Motor neuron (in vitro differentiated cells): ENCODE measurements around the gene JAK3. TPM values are rescaled to one million over a fixed set of nuclear protein-coding genes. Genes with fewer than 3 reads are reported as not detected.
"Not testable (repeated sequence)": the region's sequence is repeated elsewhere in the genome, so short reads cannot be mapped to it uniquely, and the experiment has no call there.

Source experiments
- ATAC-seq, 8 experiments: fragments of 200-7000 bp; cut with Tn5 transposase; replicated peaks in 6 of 8; 2 replicates each; pipeline ENCODE4 v1.8.0; 2021; ENCODE audit warnings: mild to moderate bottlenecking in 8 of 8, moderate library complexity in 8 of 8
- H3K27ac ChIP-seq, 2 donors: fragments of 250-450 bp; sonication (Bioruptor Pico); 2 replicates each; pipeline ENCODE4 v1.9.0; 2021; ENCODE audit warnings: antibody characterized with exemption in 2 of 2, mild to moderate bottlenecking in 2 of 2, moderate library complexity in 1 of 2
- H3K4me1 ChIP-seq, 2 donors: fragments of 250-450 bp; sonication (Bioruptor Pico); replicated peaks in 1 of 2; 2 replicates each; pipeline ENCODE4 v1.6.1; 2021; ENCODE audit warnings: antibody characterized with exemption in 2 of 2, mild to moderate bottlenecking in 2 of 2, moderate library complexity in 1 of 2
- H3K4me3 ChIP-seq, 5 donors: fragments of 250-450 bp; sonication (Bioruptor Pico); 2 replicates each; pipeline ENCODE4 v1.9.0; 2021; ENCODE audit warnings: antibody characterized with exemption in 5 of 5, mild to moderate bottlenecking in 5 of 5, moderate library complexity in 4 of 5
- WGBS, 10 experiments: fragments of 450-650 bp; shearing (Covaris generic); methylation state at CpG; one replicate each; pipeline ENCODE4 v1.0.0; 2022; 5-methylcytosine and 5-hydroxymethylcytosine counted together
- in situ Hi-C, 9 experiments: fragments of 400-800 bp; cut with MboI; loops; one replicate each; pipeline ENCODE4 v1.15.0; 2021; ENCODE audit warnings: low sequenced_read_pairs in 9 of 9, low pct_unique_long_range_greater_than_20kb in 2 of 9; ENCODE audit not compliant: unreplicated experiment in 9 of 9
- total RNA-seq, 8 experiments: library from RNA; unstranded; fragments of 300-600 nt; gene quantifications; 2 replicates each; pipeline versions ENCODE4 v1.2.3 to v1.2.4, GENCODE V29; 2022

The JAK3 gene
- total RNA-seq, 8 experiments from 2014 or later = 1.2 to 9.8 (median 2.8) TPM

GRCh38 chr19:17787274-17787913, 60.4 kb downstream of the JAK3 start:
- 60 to 100% (median 85%) methylated on average over 1 to 4 of the region's 14 CpGs; no CpG with 5 or more reads in 5 of the 10 experiments for WGBS, 10 experiments
- in situ Hi-C loops = no loop called here
- H3K4me1 ChIP-seq = peaks cover 0 to 3% of the 10 kb centered on the region in 2 donors
- no peak overlapping the region for H3K27ac ChIP-seq
- no peak for ATAC-seq
- H3K4me3 ChIP-seq = no peak overlapping the region

- WGBS, 10 experiments = 3 to 100% (median 51%) methylated on average over 1 to 9 of the region's 32 CpGs; no CpG with 5 or more reads in 5 of the 10 experiments
- H3K27ac ChIP-seq = no peak overlapping the region
These were observed 63.4 kb downstream of the JAK3 start for GRCh38 chr19:17784201-17785008.

GRCh38 chr19:17783721-17784120, 64.1 kb downstream of the JAK3 start:
- ATAC-seq, H3K4me3 ChIP-seq, in situ Hi-C loops, H3K4me1 ChIP-seq, H3K27ac ChIP-seq: not testable (repeated sequence)
- WGBS, 10 experiments = 100% methylated on average over 1 of the region's 5 CpGs; no CpG with 5 or more reads in 9 of the 10 experiments

More at GRCh38 chr19:17784201-17785008, 63.4 kb downstream of the JAK3 start:
- in situ Hi-C loops = no loop called here
- ATAC-seq = peak; percentile 23 to 77 (median 66)
- Histone ChIP-seq H3K4me1 (peaks cover 0 to 2% of the 10 kb centered on the region in 2 donors), H3K4me3 (no peak overlapping the region)

- ATAC-seq = no peak
- Histone ChIP-seq H3K4me1 (peaks cover 11 to 13% of the 10 kb centered on the region in 2 donors), H3K27ac (no peak overlapping the region), H3K4me3 (no peak overlapping the region)
- WGBS, 10 experiments = 100% methylated on average over 1 to 2 of the region's 2 CpGs; no CpG with 5 or more reads in 8 of the 10 experiments
- in situ Hi-C loops = no loop called here
These were observed 67.0 kb downstream of the JAK3 start for GRCh38 chr19:17780781-17781180.

GRCh38 chr19:17778968-17779929, 68.5 kb downstream of the JAK3 start:
- H3K4me3 ChIP-seq = peak overlapping the region in 1 of 5 donors; percentile 19
- 16 to 83% (median 46%) methylated on average over 1 to 5 of the region's 25 CpGs; no CpG with 5 or more reads in 6 of the 10 experiments for WGBS, 10 experiments
- in situ Hi-C loops = loop anchor here in 1 of 9 experiments (10.0 kb wide), 2 partner anchors 74 to 76 kb away; partner anchors contain the start of gene RPL18A
- H3K4me1 ChIP-seq = peaks cover 11 to 13% of the 10 kb centered on the region in 2 donors
- peak overlapping the region; percentile 26 to 77 for H3K27ac ChIP-seq
- ATAC-seq = peak; percentile 5 to 54 (median 39)

- peak overlapping the region; percentile 26 to 77 for H3K27ac ChIP-seq
- H3K4me3 ChIP-seq = peak overlapping the region in 2 of 5 donors; percentile 8 to 19
- ATAC-seq = peak; percentile 40 to 87 (median 68)
- in situ Hi-C loops = loop anchor here in 1 of 9 experiments (10.0 kb wide), 2 partner anchors 74 to 76 kb away; partner anchors contain the start of gene RPL18A
- H3K4me1 ChIP-seq = peaks cover 11 to 13% of the 10 kb centered on the region in 2 donors
- 20% methylated on average over 1 of the region's 37 CpGs; no CpG with 5 or more reads in 9 of the 10 experiments for WGBS, 10 experiments
These were observed 69.4 kb downstream of the JAK3 start for GRCh38 chr19:17778251-17778967.

- in situ Hi-C loops = loop anchor here in 1 of 9 experiments (10.0 kb wide), 2 partner anchors 73 to 77 kb away; partner anchors contain the start of gene RPL18A
- 0 to 100% (median 82%) methylated on average over 1 to 7 of the region's 10 CpGs; no CpG with 5 or more reads in 4 of the 10 experiments for WGBS, 10 experiments
- not testable (repeated sequence) for H3K27ac ChIP-seq, H3K4me3 ChIP-seq, ATAC-seq
- peaks cover 11 to 13% of the 10 kb centered on the region in 2 donors for H3K4me1 ChIP-seq
These were observed 69.9 kb downstream of the JAK3 start for GRCh38 chr19:17777840-17778239.

GRCh38 chr19:17775991-17776803, 71.6 kb downstream of the JAK3 start:
- no peak overlapping the region for H3K27ac ChIP-seq
- ATAC-seq = no peak

GRCh38 chr19:17775245-17775927, 72.4 kb downstream of the JAK3 start:
- peaks cover 11 to 13% of the 10 kb centered on the region in 2 donors for H3K4me1 ChIP-seq
- in situ Hi-C loops = loop anchor here in 1 of 9 experiments (10.0 kb wide), 2 partner anchors 71 to 79 kb away; partner anchors contain the start of gene RPL18A
- no peak overlapping the region for H3K27ac ChIP-seq
- peak in 5 of 8 experiments; percentile 4 to 49 (median 29) for ATAC-seq
- H3K4me3 ChIP-seq = no peak overlapping the region
- WGBS, 10 experiments = 33 to 83% (median 73%) methylated on average over 1 to 3 of the region's 16 CpGs; no CpG with 5 or more reads in 5 of the 10 experiments

More at GRCh38 chr19:17775991-17776803, 71.6 kb downstream of the JAK3 start:
- Histone ChIP-seq H3K4me3 (no peak overlapping the region), H3K4me1 (peaks cover 11 to 13% of the 10 kb centered on the region in 2 donors)
- in situ Hi-C loops = loop anchor here in 1 of 9 experiments (10.0 kb wide), 2 partner anchors 71 to 79 kb away; partner anchors contain the start of gene RPL18A
- 33 to 94% (median 80%) methylated on average over 1 to 13 of the region's 27 CpGs; no CpG with 5 or more reads in 3 of the 10 experiments for WGBS, 10 experiments
